Measurements from ENCODE around the gene CENATAC.
"Not testable (repeated sequence)": the region's sequence is repeated elsewhere in the genome, so short reads cannot be mapped to it uniquely, and the experiment has no call there.

CENATAC gene

GRCh38 chr11:118973985-118974384 lies 24.0 kb upstream of the CENATAC start:
- H3K4me3 Mint-ChIP-seq, result no peak overlapping the region
- no peaks in the 10 kb centered on the region for H3K9me3 Mint-ChIP-seq
- H3K36me3 Mint-ChIP-seq (ENCODE audit: insufficient read depth), result peaks cover 2% of the 10 kb centered on the region
- no peak overlapping the region for H3K27ac Mint-ChIP-seq (ENCODE audit: low read depth)
- ATAC-seq (replicated peaks; ENCODE audit: extremely low read depth, poor library complexity, severe bottlenecking) (no peak), DNase-seq (ENCODE audit: low spot score in 2 of 2) (no peak)
- H3K4me1 Mint-ChIP-seq, result no peaks in the 10 kb centered on the region
- H3K27me3 Mint-ChIP-seq, result peaks cover 55% of the 10 kb centered on the region

GRCh38 chr11:118975771-118976709 lies 21.9 kb upstream of the CENATAC start:
- ATAC-seq (replicated peaks; ENCODE audit: extremely low read depth, poor library complexity, severe bottlenecking) (no peak), DNase-seq (ENCODE audit: low spot score in 2 of 2) (no peak)
- Mint-ChIP-seq H3K4me1 (no peaks in the 10 kb centered on the region), H3K27ac (ENCODE audit: low read depth) (no peak overlapping the region), H3K27me3 (peaks cover 41% of the 10 kb centered on the region), H3K4me3 (no peak overlapping the region), H3K9me3 (no peaks in the 10 kb centered on the region), H3K36me3 (ENCODE audit: insufficient read depth) (no peaks in the 10 kb centered on the region)

- no peaks in the 10 kb centered on the region for H3K4me1 Mint-ChIP-seq
- no peaks in the 10 kb centered on the region for H3K36me3 Mint-ChIP-seq (ENCODE audit: insufficient read depth)
- H3K9me3 Mint-ChIP-seq, result no peaks in the 10 kb centered on the region
- peaks cover 28% of the 10 kb centered on the region for H3K27me3 Mint-ChIP-seq
- H3K4me3 Mint-ChIP-seq, result no peak overlapping the region
- H3K27ac Mint-ChIP-seq (ENCODE audit: low read depth), result no peak overlapping the region
- ATAC-seq (replicated peaks; ENCODE audit: extremely low read depth, poor library complexity, severe bottlenecking), result no peak
- DNase-seq (ENCODE audit: low spot score in 2 of 2), result no peak
Observed at GRCh38 chr11:118979434-118979833, 18.5 kb upstream of the CENATAC start.

- Mint-ChIP-seq H3K27ac (ENCODE audit: low read depth) (no peak overlapping the region), H3K4me1 (no peaks in the 10 kb centered on the region), H3K4me3 (no peak overlapping the region), H3K9me3 (no peaks in the 10 kb centered on the region), H3K36me3 (ENCODE audit: insufficient read depth) (no peaks in the 10 kb centered on the region), H3K27me3 (peaks cover 19% of the 10 kb centered on the region)
- DNase-seq (ENCODE audit: low spot score in 2 of 2) (no peak), ATAC-seq (replicated peaks; ENCODE audit: extremely low read depth, poor library complexity, severe bottlenecking) (no peak)
Observed at GRCh38 chr11:118980191-118980881, 17.6 kb upstream of the CENATAC start.

GRCh38 chr11:118984337-118984736 lies 13.6 kb upstream of the CENATAC start:
- H3K27me3 Mint-ChIP-seq; H3K27ac Mint-ChIP-seq (ENCODE audit: low read depth); DNase-seq (ENCODE audit: low spot score in 2 of 2); H3K4me3 Mint-ChIP-seq; H3K36me3 Mint-ChIP-seq (ENCODE audit: insufficient read depth); ATAC-seq (replicated peaks; ENCODE audit: extremely low read depth, poor library complexity, severe bottlenecking); H3K9me3 Mint-ChIP-seq; H3K4me1 Mint-ChIP-seq: not testable (repeated sequence)

- Mint-ChIP-seq H3K36me3 (ENCODE audit: insufficient read depth) (no peaks in the 10 kb centered on the region), H3K4me3 (no peak overlapping the region), H3K27me3 (no peaks in the 10 kb centered on the region), H3K4me1 (no peaks in the 10 kb centered on the region), H3K27ac (ENCODE audit: low read depth) (no peak overlapping the region), H3K9me3 (no peaks in the 10 kb centered on the region)
- no peak for ATAC-seq (replicated peaks; ENCODE audit: extremely low read depth, poor library complexity, severe bottlenecking)
- DNase-seq (ENCODE audit: low spot score in 2 of 2), result no peak
Observed at GRCh38 chr11:118984825-118985224, 13.1 kb upstream of the CENATAC start.

- no peak for ATAC-seq (replicated peaks; ENCODE audit: extremely low read depth, poor library complexity, severe bottlenecking)
- Mint-ChIP-seq H3K9me3 (no peaks in the 10 kb centered on the region), H3K27ac (ENCODE audit: low read depth) (peak overlapping the region; percentile 10), H3K4me3 (no peak overlapping the region), H3K36me3 (ENCODE audit: insufficient read depth) (no peaks in the 10 kb centered on the region), H3K4me1 (no peaks in the 10 kb centered on the region), H3K27me3 (no peaks in the 10 kb centered on the region)
- DNase-seq (ENCODE audit: low spot score in 2 of 2), result no peak
Observed at GRCh38 chr11:118988280-118988679, 9.7 kb upstream of the CENATAC start.

- H3K4me3 Mint-ChIP-seq; DNase-seq (ENCODE audit: low spot score in 2 of 2); H3K27me3 Mint-ChIP-seq; ATAC-seq (replicated peaks; ENCODE audit: extremely low read depth, poor library complexity, severe bottlenecking); H3K27ac Mint-ChIP-seq (ENCODE audit: low read depth); H3K36me3 Mint-ChIP-seq (ENCODE audit: insufficient read depth); H3K9me3 Mint-ChIP-seq; H3K4me1 Mint-ChIP-seq: not testable (repeated sequence)
Observed at GRCh38 chr11:118991486-118992038, 6.4 kb upstream of the CENATAC start.

- peak; percentile 33 for ATAC-seq (replicated peaks; ENCODE audit: extremely low read depth, poor library complexity, severe bottlenecking)
- Mint-ChIP-seq H3K36me3 (ENCODE audit: insufficient read depth) (peaks cover 33% of the 10 kb centered on the region), H3K4me3 (peak overlapping the region; percentile 96), H3K27me3 (no peaks in the 10 kb centered on the region), H3K9me3 (no peaks in the 10 kb centered on the region), H3K4me1 (peaks cover 34% of the 10 kb centered on the region), H3K27ac (ENCODE audit: low read depth) (peak overlapping the region; percentile 96)
- peak in 1 of 2 donors; percentile 15 for DNase-seq (ENCODE audit: low spot score in 2 of 2)
Observed at GRCh38 chr11:118996926-118997626, 862 bp upstream of the CENATAC start.

- H3K27me3 Mint-ChIP-seq, result no peaks in the 10 kb centered on the region
- H3K9me3 Mint-ChIP-seq, result no peaks in the 10 kb centered on the region
- H3K36me3 Mint-ChIP-seq (ENCODE audit: insufficient read depth), result peaks cover 45% of the 10 kb centered on the region
- DNase-seq (ENCODE audit: low spot score in 2 of 2) (no peak), ATAC-seq (replicated peaks; ENCODE audit: extremely low read depth, poor library complexity, severe bottlenecking) (peak; percentile 26)
- H3K4me1 Mint-ChIP-seq, result peaks cover 33% of the 10 kb centered on the region
- H3K4me3 Mint-ChIP-seq, result peak overlapping the region; percentile 96
- H3K27ac Mint-ChIP-seq (ENCODE audit: low read depth), result peak overlapping the region; percentile 96
Observed at GRCh38 chr11:118998388-118998717, 415 bp downstream of the CENATAC start.

GRCh38 chr11:118998822-118999221 lies 884 bp downstream of the CENATAC start:
- no peak for ATAC-seq (replicated peaks; ENCODE audit: extremely low read depth, poor library complexity, severe bottlenecking)
- H3K4me1 Mint-ChIP-seq, result peaks cover 29% of the 10 kb centered on the region
- peaks cover 49% of the 10 kb centered on the region for H3K36me3 Mint-ChIP-seq (ENCODE audit: insufficient read depth)
- no peaks in the 10 kb centered on the region for H3K9me3 Mint-ChIP-seq
- peak overlapping the region; percentile 96 for H3K4me3 Mint-ChIP-seq
- H3K27me3 Mint-ChIP-seq, result no peaks in the 10 kb centered on the region
- peak overlapping the region; percentile 96 for H3K27ac Mint-ChIP-seq (ENCODE audit: low read depth)
- no peak for DNase-seq (ENCODE audit: low spot score in 2 of 2)

GRCh38 chr11:119000906-119001305 lies 3.0 kb downstream of the CENATAC start:
- peaks cover 63% of the 10 kb centered on the region for H3K36me3 Mint-ChIP-seq (ENCODE audit: insufficient read depth)
- no peak for DNase-seq (ENCODE audit: low spot score in 2 of 2)
- no peak overlapping the region for H3K27ac Mint-ChIP-seq (ENCODE audit: low read depth)

More at GRCh38 chr11:119000906-119001305, 3.0 kb downstream of the CENATAC start:
- no peak for ATAC-seq (replicated peaks; ENCODE audit: extremely low read depth, poor library complexity, severe bottlenecking)
- peaks cover 28% of the 10 kb centered on the region for H3K4me1 Mint-ChIP-seq
- no peak overlapping the region for H3K4me3 Mint-ChIP-seq
- H3K27me3 Mint-ChIP-seq, result no peaks in the 10 kb centered on the region
- H3K9me3 Mint-ChIP-seq, result no peaks in the 10 kb centered on the region

Measured in central memory CD8-positive, alpha-beta T cell (primary cell).